Muscle layer of duodenum (tissue), 2 donors: ENCODE measurements around the gene FAM110C.
"Not testable (repeated sequence)": the region's sequence is repeated elsewhere in the genome, so short reads cannot be mapped to it uniquely, and the experiment has no call there.

Experiments used
- H3K27ac ChIP-seq: one replicate; pipeline ENCODE4 v1.7.0; 2013; ENCODE audit warnings: mild to moderate bottlenecking, low read length
- H3K27me3 ChIP-seq: one replicate; pipeline ENCODE4 v1.7.0; 2013; ENCODE audit warnings: low read depth, mild to moderate bottlenecking, control low read depth, low read length
- H3K36me3 ChIP-seq, 2 donors: one replicate each; pipeline ENCODE4 v1.7.0; 2013; ENCODE audit warnings: low read length in 2 of 2, control low read depth in 1 of 2, mild to moderate bottlenecking in 1 of 2; ENCODE audit not compliant: insufficient read depth in 2 of 2, control insufficient read depth in 1 of 2
- H3K4me1 ChIP-seq, 2 donors: one replicate each; pipeline ENCODE4 v1.7.0; 2013; ENCODE audit warnings: low read length in 2 of 2, mild to moderate bottlenecking in 2 of 2, control low read depth in 1 of 2, moderate library complexity in 1 of 2; ENCODE audit not compliant: insufficient read depth in 2 of 2, control insufficient read depth in 1 of 2
- H3K4me3 ChIP-seq, 2 donors: one replicate each; pipeline ENCODE4 v1.7.0; 2013; ENCODE audit warnings: low read length in 2 of 2, low read depth in 1 of 2, mild to moderate bottlenecking in 1 of 2
- H3K9me3 ChIP-seq, 2 donors: one replicate each; pipeline ENCODE4 v1.7.0; 2013; ENCODE audit warnings: low read length in 2 of 2, control low read depth in 1 of 2, mild to moderate bottlenecking in 1 of 2; ENCODE audit not compliant: control insufficient read depth in 1 of 2
- donor health status: healthy.

Gene FAM110C

GRCh38 chr2:38155-38554 lies 8.2 kb downstream of the FAM110C start:
- Histone ChIP-seq H3K4me1 (no peaks in the 10 kb centered on the region), H3K36me3 (no peaks in the 10 kb centered on the region), H3K9me3 (no peaks in the 10 kb centered on the region), H3K27ac (no peak overlapping the region), H3K4me3 (no peak overlapping the region), H3K27me3 (no peaks in the 10 kb centered on the region)

GRCh38 chr2:36318-36717 lies 10.0 kb downstream of the FAM110C start:
- H3K27ac ChIP-seq: no peak overlapping the region
- no peaks in the 10 kb centered on the region for H3K9me3 ChIP-seq
- H3K4me3 ChIP-seq: no peak overlapping the region
- no peaks in the 10 kb centered on the region for H3K4me1 ChIP-seq
- H3K36me3 ChIP-seq: no peaks in the 10 kb centered on the region
- no peaks in the 10 kb centered on the region for H3K27me3 ChIP-seq

GRCh38 chr2:35852-36251 lies 10.5 kb downstream of the FAM110C start:
- no peaks in the 10 kb centered on the region for H3K36me3 ChIP-seq
- H3K27ac ChIP-seq: no peak overlapping the region
- H3K9me3 ChIP-seq: no peaks in the 10 kb centered on the region
- no peak overlapping the region for H3K4me3 ChIP-seq
- H3K27me3 ChIP-seq: no peaks in the 10 kb centered on the region
- no peaks in the 10 kb centered on the region for H3K4me1 ChIP-seq

- H3K27ac ChIP-seq: no peak overlapping the region
- H3K9me3 ChIP-seq: no peaks in the 10 kb centered on the region
- no peaks in the 10 kb centered on the region for H3K27me3 ChIP-seq
- H3K4me3 ChIP-seq: no peak overlapping the region
- no peaks in the 10 kb centered on the region for H3K36me3 ChIP-seq
- no peaks in the 10 kb centered on the region for H3K4me1 ChIP-seq
These were observed 12.7 kb downstream of the FAM110C start for GRCh38 chr2:33620-34019.

GRCh38 chr2:32068-32467 lies 14.2 kb downstream of the FAM110C start:
- Histone ChIP-seq H3K9me3 (no peaks in the 10 kb centered on the region), H3K36me3 (no peaks in the 10 kb centered on the region), H3K27ac (no peak overlapping the region), H3K27me3 (no peaks in the 10 kb centered on the region), H3K4me1 (no peaks in the 10 kb centered on the region), H3K4me3 (no peak overlapping the region)

- Histone ChIP-seq H3K27ac (no peak overlapping the region), H3K27me3 (no peaks in the 10 kb centered on the region), H3K4me1 (no peaks in the 10 kb centered on the region), H3K9me3 (no peaks in the 10 kb centered on the region), H3K36me3 (no peaks in the 10 kb centered on the region), H3K4me3 (no peak overlapping the region)
These were observed 17.1 kb downstream of the FAM110C start for GRCh38 chr2:29253-29652.

GRCh38 chr2:28406-28975 lies 17.8 kb downstream of the FAM110C start:
- no peak overlapping the region for H3K4me3 ChIP-seq
- H3K9me3 ChIP-seq: no peaks in the 10 kb centered on the region
- no peak overlapping the region for H3K27ac ChIP-seq
- H3K36me3 ChIP-seq: no peaks in the 10 kb centered on the region
- no peaks in the 10 kb centered on the region for H3K4me1 ChIP-seq
- H3K27me3 ChIP-seq: no peaks in the 10 kb centered on the region

GRCh38 chr2:26891-27290 lies 19.4 kb downstream of the FAM110C start:
- Histone ChIP-seq H3K27ac (no peak overlapping the region), H3K36me3 (no peaks in the 10 kb centered on the region), H3K27me3 (no peaks in the 10 kb centered on the region), H3K9me3 (no peaks in the 10 kb centered on the region), H3K4me1 (no peaks in the 10 kb centered on the region), H3K4me3 (no peak overlapping the region)

- no peaks in the 10 kb centered on the region for H3K4me1 ChIP-seq
- H3K4me3 ChIP-seq: no peak overlapping the region
- no peaks in the 10 kb centered on the region for H3K9me3 ChIP-seq
- no peak overlapping the region for H3K27ac ChIP-seq
- H3K27me3 ChIP-seq: no peaks in the 10 kb centered on the region
- H3K36me3 ChIP-seq: no peaks in the 10 kb centered on the region
These were observed 20.8 kb downstream of the FAM110C start for GRCh38 chr2:25543-25942.

- not testable (repeated sequence) for H3K27me3 ChIP-seq, H3K4me1 ChIP-seq, H3K9me3 ChIP-seq, H3K36me3 ChIP-seq, H3K4me3 ChIP-seq, H3K27ac ChIP-seq
These were observed 21.7 kb downstream of the FAM110C start for GRCh38 chr2:24591-24990.

- no peaks in the 10 kb centered on the region for H3K27me3 ChIP-seq
- no peaks in the 10 kb centered on the region for H3K9me3 ChIP-seq
- H3K27ac ChIP-seq: no peak overlapping the region
- no peaks in the 10 kb centered on the region for H3K4me1 ChIP-seq
- no peak overlapping the region for H3K4me3 ChIP-seq
- H3K36me3 ChIP-seq: no peaks in the 10 kb centered on the region
These were observed 22.2 kb downstream of the FAM110C start for GRCh38 chr2:24107-24506.

GRCh38 chr2:23283-23682 lies 23.0 kb downstream of the FAM110C start:
- Histone ChIP-seq H3K27ac (no peak overlapping the region), H3K36me3 (no peaks in the 10 kb centered on the region), H3K4me3 (no peak overlapping the region), H3K27me3 (no peaks in the 10 kb centered on the region), H3K9me3 (no peaks in the 10 kb centered on the region), H3K4me1 (no peaks in the 10 kb centered on the region)
